22Rv1 (cell line): ENCODE results near the gene TEX53.

Source experiments
- H3K27ac ChIP-seq: fragments of 450-650 bp; 2 replicates; pipeline ENCODE4 v1.5.1; 2017
- CTCF ChIP-seq: fragments of 450-650 bp; IDR thresholded peaks from 2 replicates; pipeline ENCODE4 v1.5.1; 2017; ENCODE audit warnings: mild to moderate bottlenecking
- ZFX ChIP-seq: fragments of 450-650 bp; IDR thresholded peaks from 2 replicates; pipeline ENCODE4 v1.6.1; 2017; ENCODE audit warnings: antibody characterized with exemption, borderline replicate concordance

Gene TEX53

GRCh38 chr9:114634387-114634786, 23.2 kb downstream of the TEX53 start:
- H3K27ac ChIP-seq = no peak overlapping the region
- TF ChIP-seq ZFX (no peak), CTCF (no peak)

GRCh38 chr9:114633438-114634089, 24.0 kb downstream of the TEX53 start:
- no peak for TF ChIP-seq ZFX

GRCh38 chr9:114631166-114631565, 26.4 kb downstream of the TEX53 start:
- no peak overlapping the region for H3K27ac ChIP-seq
- TF ChIP-seq ZFX (no peak), CTCF (no peak)

More at GRCh38 chr9:114633438-114634089, 24.0 kb downstream of the TEX53 start:
- no peak overlapping the region for H3K27ac ChIP-seq

GRCh38 chr9:114629563-114630090, 28.0 kb downstream of the TEX53 start:
- TF ChIP-seq CTCF (no peak), ZFX (no peak)
- no peak overlapping the region for H3K27ac ChIP-seq

DNA sequence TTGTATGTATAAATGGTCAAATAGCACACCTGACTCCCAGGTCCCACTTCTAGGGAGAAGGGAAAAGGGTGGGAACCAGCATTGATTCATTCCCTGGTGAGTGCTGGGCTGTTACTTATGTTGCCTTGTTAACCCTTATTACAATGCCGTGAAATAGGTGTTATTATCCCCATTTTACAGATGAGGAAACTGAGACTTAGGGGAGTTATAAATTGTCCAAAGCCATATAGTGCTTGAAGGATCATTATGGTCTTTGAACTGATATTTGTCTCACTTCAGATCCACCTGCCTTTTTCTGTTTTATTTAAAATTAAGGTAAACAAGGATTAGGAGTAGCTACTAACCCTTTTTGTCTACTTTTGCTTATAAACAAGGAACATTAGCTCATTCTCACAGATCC, 30.1 kb downstream of the TEX53 start:
- no peak for TF ChIP-seq ZFX
- no peak for TF ChIP-seq CTCF

DNA sequence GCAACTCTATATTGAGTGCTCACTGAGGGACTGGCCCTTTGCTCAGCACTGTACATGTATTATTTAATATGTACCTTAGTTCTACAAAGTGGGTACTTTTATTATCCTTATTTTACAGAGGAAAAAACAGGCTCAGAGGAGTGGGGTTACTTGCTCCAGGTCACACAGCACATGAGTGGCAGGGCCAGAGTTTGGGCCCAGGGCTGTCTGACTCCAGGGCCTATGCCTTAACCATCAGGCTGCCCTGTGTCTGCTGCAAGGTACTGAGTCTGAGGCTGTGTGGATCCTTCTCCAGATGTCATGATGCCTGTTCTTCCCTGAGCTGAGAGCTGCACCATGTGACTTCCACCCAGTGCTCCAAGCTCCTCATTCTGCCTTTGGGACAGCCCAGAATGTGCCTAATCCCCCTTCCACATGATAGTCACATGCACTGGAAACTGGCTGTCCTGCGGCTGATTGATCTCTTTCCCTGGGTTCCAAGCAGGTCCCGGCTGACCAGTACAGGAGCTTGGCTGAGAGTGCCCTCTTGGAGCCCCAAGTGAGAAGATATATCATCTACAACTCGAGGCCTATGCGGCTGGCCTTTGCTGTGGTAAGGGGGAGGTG, 31.1 kb downstream of the TEX53 start:
- TF ChIP-seq CTCF = no peak
- TF ChIP-seq ZFX = no peak
- H3K27ac ChIP-seq = no peak overlapping the region

More for the DNA sequence above, 30.1 kb downstream of the TEX53 start:
- H3K27ac ChIP-seq = no peak overlapping the region

DNA sequence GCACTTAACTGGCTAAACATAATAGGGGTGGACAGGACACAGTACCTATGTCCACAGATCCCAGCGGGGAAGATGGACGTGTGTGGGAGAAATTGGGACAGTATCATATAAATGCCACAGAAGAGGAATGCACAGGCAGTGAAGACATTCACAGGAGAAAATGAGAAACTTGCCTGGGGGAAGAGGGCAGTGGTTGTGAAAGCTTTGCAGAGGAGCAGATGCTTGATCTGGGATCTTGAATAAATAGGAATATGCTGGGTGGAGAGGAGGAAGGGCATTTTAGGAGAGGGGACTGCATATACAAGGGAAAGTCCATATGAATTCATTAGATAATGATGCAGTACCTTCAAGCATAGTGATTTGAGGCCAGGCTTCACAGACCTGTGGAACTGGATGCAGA, 32.9 kb downstream of the TEX53 start:
- no peak overlapping the region for H3K27ac ChIP-seq
- TF ChIP-seq ZFX = no peak
- no peak for TF ChIP-seq CTCF
